HG03103 (cell line): ENCODE data around the gene SYTL3.
"Not testable (repeated sequence)": the region's sequence is repeated elsewhere in the genome, so short reads cannot be mapped to it uniquely, and the experiment has no call there.

Experiments
- ATAC-seq: cut with Tn5 transposase; IDR thresholded peaks from one replicate; pipeline ENCODE4 v1.9.1; 2021; ENCODE audit warnings: low read depth; ENCODE audit not compliant: unreplicated experiment

The SYTL3 gene

GRCh38 chr6:158621694-158622544, 27.9 kb upstream of the SYTL3 start:
- no peak for ATAC-seq

GRCh38 chr6:158622545-158623190, 27.2 kb upstream of the SYTL3 start:
- ATAC-seq, result no peak

GRCh38 chr6:158624684-158625682, 24.9 kb upstream of the SYTL3 start:
- no peak for ATAC-seq

GRCh38 chr6:158625881-158626305, 24.0 kb upstream of the SYTL3 start:
- ATAC-seq, result no peak

- ATAC-seq, result no peak
Observed at GRCh38 chr6:158626360-158627167, 23.3 kb upstream of the SYTL3 start.

- no peak for ATAC-seq
Observed at GRCh38 chr6:158627168-158627939, 22.5 kb upstream of the SYTL3 start.

- no peak for ATAC-seq
Observed at GRCh38 chr6:158627940-158628211, 22.0 kb upstream of the SYTL3 start.

- ATAC-seq, result no peak
Observed at GRCh38 chr6:158628542-158628941, 21.3 kb upstream of the SYTL3 start.

- no peak for ATAC-seq
Observed at GRCh38 chr6:158629367-158630221, 20.3 kb upstream of the SYTL3 start.

GRCh38 chr6:158630938-158631616, 18.8 kb upstream of the SYTL3 start:
- ATAC-seq, result no peak

- no peak for ATAC-seq
Observed at GRCh38 chr6:158631678-158632537, 17.9 kb upstream of the SYTL3 start.

GRCh38 chr6:158632538-158633119, 17.2 kb upstream of the SYTL3 start:
- not testable (repeated sequence) for ATAC-seq

GRCh38 chr6:158633127-158633526, 16.7 kb upstream of the SYTL3 start:
- ATAC-seq, result no peak

- ATAC-seq, result no peak
Observed at GRCh38 chr6:158634695-158635426, 15.0 kb upstream of the SYTL3 start.

- no peak for ATAC-seq
Observed at GRCh38 chr6:158635427-158636073, 14.3 kb upstream of the SYTL3 start.

- ATAC-seq, result no peak
Observed at GRCh38 chr6:158636778-158637177, 13.1 kb upstream of the SYTL3 start.
